Dermis blood vessel endothelial cell (primary cell): ENCODE results near the gene TRIM62. TPM values are rescaled to one million over a fixed set of nuclear protein-coding genes. Genes with fewer than 3 reads are reported as not detected.
"Not testable (repeated sequence)": the region's sequence is repeated elsewhere in the genome, so short reads cannot be mapped to it uniquely, and the experiment has no call there.

ENCODE experiments used
- DNase-seq: peaks from one replicate; pipeline ENCODE4 v3.0.0; 2010
- total RNA-seq: library from RNA; depleted of rRNA; stranded (reverse); fragments of >200 nt; gene quantifications from 2 replicates; pipeline ENCODE4 v1.2.3, GENCODE V29; 2014

Gene TRIM62
- total RNA-seq, 1 donor from 2014 or later = 2.6 TPM

DNA sequence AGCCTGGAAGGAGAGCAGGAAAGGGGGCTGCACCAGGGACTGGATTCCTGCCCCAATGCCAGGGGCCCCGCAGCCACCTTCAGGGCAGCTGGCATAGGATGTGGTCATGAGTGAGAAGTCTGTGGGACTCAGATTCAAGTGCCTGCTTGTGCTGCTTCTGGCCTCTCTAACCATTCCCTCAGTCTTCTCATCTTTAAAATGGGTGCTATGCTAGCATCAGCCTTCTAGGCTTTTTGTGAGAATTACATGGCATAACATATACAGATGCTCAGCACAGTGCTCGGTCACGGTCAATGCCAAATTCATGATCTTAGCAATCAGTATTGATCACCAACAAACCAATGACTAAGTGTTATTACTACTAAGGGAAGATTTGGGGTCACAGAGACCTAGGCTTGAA, 23.5 kb downstream of the TRIM62 start:
- no peak for DNase-seq

GRCh38 chr1:33157131-33157530, 24.7 kb downstream of the TRIM62 start:
- no peak for DNase-seq

- no peak for DNase-seq
Observed at GRCh38 chr1:33155877-33156538, 25.8 kb downstream of the TRIM62 start.

GRCh38 chr1:33153650-33154049, 28.2 kb downstream of the TRIM62 start:
- no peak for DNase-seq

DNA sequence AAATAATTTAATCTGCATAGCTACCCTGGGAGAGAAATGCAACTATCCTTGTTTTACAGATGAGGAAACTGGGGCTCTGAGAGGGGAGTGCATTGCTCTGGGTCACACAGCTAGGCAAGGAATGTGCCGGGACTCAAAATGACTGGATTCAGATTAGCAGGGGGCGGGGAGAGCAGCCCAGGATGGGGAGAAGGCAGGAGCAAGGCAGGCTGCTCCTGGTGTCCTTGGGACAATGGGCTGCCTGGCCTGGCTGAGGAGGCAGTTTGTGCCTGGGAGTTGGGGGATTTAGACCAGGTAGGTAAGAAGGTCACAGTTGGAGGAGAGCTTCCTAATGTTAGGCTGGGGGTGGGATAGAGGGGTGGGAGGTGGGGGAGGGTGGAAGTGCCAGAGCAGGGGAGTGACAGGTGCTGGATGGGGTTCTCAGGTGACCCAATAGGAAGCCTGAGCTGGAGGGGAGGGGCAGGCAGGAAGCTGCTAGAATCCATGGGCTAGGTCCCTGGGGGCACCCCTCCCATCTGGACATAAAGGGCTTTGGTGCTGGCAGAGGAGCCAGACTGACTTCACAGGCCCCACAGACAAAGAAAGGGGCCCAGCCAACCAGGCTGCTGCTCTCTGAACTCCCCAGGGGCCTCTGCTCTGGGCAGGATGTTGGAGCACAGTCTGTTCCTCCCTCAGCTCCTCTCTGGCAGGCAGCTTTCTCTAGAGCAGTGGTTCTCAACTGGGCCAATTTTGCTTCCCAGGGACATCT, 29.0 kb downstream of the TRIM62 start:
- DNase-seq = peak; percentile 24

GRCh38 chr1:33151116-33151515, 30.7 kb downstream of the TRIM62 start:
- DNase-seq = no peak

- DNase-seq = no peak
Observed at GRCh38 chr1:33150522-33150921, 31.3 kb downstream of the TRIM62 start.

- no peak for DNase-seq
Observed at GRCh38 chr1:33149453-33150190, 32.2 kb downstream of the TRIM62 start.

GRCh38 chr1:33148615-33149014, 33.2 kb downstream of the TRIM62 start:
- no peak for DNase-seq

GRCh38 chr1:33147997-33148314, 33.9 kb downstream of the TRIM62 start:
- DNase-seq = peak; percentile 20

GRCh38 chr1:33147275-33147996, 34.4 kb downstream of the TRIM62 start:
- no peak for DNase-seq

DNA sequence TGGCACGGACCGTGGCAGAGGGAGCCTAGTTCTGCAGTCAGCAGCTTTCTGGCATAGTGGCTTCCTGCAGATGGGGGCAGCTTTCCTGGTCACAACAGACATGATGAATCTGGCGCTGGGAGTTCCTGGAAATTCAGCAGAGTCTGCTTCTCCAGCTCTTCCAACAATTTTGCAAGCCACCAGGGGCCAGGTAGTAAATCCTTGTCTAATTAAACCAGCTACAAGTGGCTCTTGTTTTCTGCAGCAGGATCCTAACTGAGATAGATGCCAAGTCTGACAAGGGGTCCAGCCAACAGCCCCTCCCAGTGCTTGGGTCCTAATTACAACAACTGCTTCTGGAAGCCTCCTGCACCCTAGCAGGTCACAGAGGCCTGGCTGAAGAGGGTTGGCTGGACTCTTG, 35.8 kb downstream of the TRIM62 start:
- no peak for DNase-seq

DNA sequence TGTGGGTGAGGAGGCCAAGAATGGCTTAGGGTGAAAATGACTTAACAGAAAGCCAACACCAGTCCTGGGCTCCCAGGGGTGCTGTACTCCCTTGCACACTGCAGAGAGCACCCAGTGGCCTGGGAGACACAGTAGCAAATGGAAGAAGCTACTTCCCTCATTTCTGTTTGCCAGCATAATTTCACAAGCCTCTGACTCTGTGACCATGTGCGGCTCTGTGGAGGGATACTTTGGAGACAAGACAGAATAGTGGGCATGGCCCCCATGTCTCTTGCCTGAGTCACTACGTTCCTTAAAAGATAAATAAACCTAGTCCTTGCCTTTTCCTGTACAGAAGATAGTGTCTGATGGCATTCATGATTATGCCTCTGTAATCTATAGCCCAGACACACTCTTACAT, 38.1 kb downstream of the TRIM62 start:
- DNase-seq = no peak

- no peak for DNase-seq
Observed at GRCh38 chr1:33143176-33143575, 38.7 kb downstream of the TRIM62 start.

GRCh38 chr1:33142483-33143064, 39.3 kb downstream of the TRIM62 start:
- DNase-seq = no peak

- no peak for DNase-seq
Observed at GRCh38 chr1:33141781-33142180, 40.1 kb downstream of the TRIM62 start.

- DNase-seq = no peak
Observed at GRCh38 chr1:33141216-33141615, 40.6 kb downstream of the TRIM62 start.

GRCh38 chr1:33140153-33141149, 41.4 kb downstream of the TRIM62 start:
- DNase-seq = no peak

DNA sequence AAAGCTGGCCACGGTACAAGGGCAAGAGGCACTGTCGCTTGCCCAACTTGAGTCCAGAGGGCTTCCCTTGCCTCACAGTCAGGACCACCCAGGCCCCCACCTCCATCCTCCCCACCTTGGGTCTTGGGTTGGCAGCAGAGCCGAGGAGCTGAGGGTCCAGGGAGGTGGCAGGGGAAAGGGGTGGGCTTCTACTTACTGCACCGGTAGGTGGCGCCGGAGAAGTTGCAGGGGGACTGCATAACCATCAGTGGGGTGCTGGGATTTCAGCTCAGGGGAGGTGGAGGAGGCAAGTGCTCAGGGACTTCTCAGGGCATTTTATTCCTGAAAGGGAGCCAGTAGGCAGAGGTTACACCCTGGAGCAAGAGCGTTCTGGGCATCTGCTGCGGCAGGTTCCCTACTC, 44.0 kb downstream of the TRIM62 start:
- peak; percentile 68 for DNase-seq

DNA sequence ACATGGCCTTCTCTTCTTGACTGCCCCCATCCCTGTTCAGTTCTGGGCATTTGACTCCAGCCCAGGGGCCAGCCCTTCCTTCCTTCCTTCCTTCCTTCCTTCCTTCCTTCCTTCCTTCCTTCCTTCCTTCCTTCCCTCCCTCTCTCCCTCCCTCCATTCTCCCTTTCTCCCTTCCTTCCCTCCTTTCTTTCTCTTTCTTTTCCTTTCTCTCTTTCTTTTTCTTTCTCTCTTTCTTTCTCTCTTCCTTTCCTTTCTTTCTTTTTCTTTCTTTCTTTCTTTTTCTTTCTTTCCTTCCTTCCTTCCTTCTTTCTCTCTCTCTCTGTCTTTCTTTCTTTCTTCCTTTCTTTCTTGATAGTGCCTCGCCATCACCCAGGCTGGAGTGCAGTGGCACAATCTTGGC, 45.8 kb downstream of the TRIM62 start:
- DNase-seq = not testable (repeated sequence)

DNA sequence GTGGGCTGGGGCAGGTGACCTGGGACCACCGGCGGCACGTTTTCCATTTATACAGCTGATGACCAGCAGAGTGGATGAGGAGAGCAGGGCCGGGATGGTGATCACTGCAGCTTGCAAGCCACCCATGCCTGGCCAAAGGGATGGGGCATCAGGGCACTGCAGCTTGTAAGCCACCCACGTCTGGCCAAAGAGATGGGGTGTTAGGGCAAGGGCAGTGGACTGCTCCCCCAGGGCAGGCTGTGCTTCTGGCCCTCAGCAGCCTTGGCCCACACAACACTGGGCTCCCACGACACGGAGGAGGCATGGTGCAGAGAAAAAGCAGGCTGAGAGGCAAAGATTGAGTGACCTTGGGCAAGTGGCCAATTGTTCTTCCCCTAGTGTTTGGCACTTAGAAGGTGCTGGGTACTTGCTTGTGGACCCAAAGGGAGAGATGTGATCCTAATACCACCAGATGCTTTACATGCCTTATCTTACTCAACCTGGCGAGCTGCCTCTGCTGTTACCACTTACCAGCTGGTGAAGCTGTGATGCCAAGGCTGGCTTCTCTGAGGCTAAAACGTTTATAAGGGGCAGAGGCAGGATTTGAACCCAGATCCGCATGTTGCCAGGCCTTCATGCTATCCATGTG, 48.3 kb downstream of the TRIM62 start:
- no peak for DNase-seq
